HCT116 (cell line): Measurements from ENCODE around the gene PCDHB6. TPM values are rescaled to one million over a fixed set of nuclear protein-coding genes. Genes with fewer than 3 reads are reported as not detected.
"Not testable (repeated sequence)": the region's sequence is repeated elsewhere in the genome, so short reads cannot be mapped to it uniquely, and the experiment has no call there.

Source experiments
- ATAC-seq: fragments of 200-7000 bp; cut with Tn5 transposase; 2 replicates; pipeline ENCODE4 v1.9.1; 2020; ENCODE audit warnings: mild to moderate bottlenecking, moderate library complexity
- BruUV-seq: library from RNA; stranded (reverse); fragments of 400-500 nt; replicated peaks from 2 replicates; lab custom pipeline; 2021; lab: Mats Ljungman, UMichigan
- CTCF ChIA-PET: fragments of 300-600 bp; sonication (Branson Sonifier 250); formaldehyde crosslinking; loops from one replicate; lab custom pipeline; 2021; ENCODE audit warnings: antibody characterized with exemption; lab: Charles Lee
- POLR2A ChIA-PET: fragments of 300-600, 350-600 bp; sonication (Branson Sonifier 250); formaldehyde crosslinking; loops from one replicate; lab custom pipeline; 2021; ENCODE audit warnings: antibody characterized with exemption; lab: Charles Lee
- RAD21 ChIA-PET, 2 experiments: fragments of 300-600 bp; sonication (Branson Sonifier 250); formaldehyde crosslinking; loops; one replicate each; lab custom pipeline; 2023; ENCODE audit warnings: low total read pairs in 2 of 2; ENCODE audit not compliant: uncharacterized antibody in 2 of 2, unreplicated experiment in 2 of 2, low non-redundant PET in 1 of 2; lab: Charles Lee
- DNase-seq: peaks from one replicate; pipeline ENCODE4 v3.0.0-alpha.2; 2010; ENCODE audit warnings: low read depth, low spot score
- H2AFZ ChIP-seq: fragments of 200-600 bp; shearing (Covaris generic), sonication (generic); 2 replicates; pipeline ENCODE4 v1.6.1; 2017; ENCODE audit warnings: low read depth, mixed run types, mixed read lengths, antibody characterized with exemption, low read length; ENCODE audit not compliant: poor library complexity, severe bottlenecking
- H3K27ac ChIP-seq: 2 replicates; pipeline ENCODE4 v1.5.1; 2012; ENCODE audit warnings: low read depth, low read length
- H3K27me3 ChIP-seq: fragments of 200-600 bp; sonication (generic); 2 replicates; pipeline ENCODE4 v1.6.1; 2016; ENCODE audit warnings: mixed run types, low read length, mixed read lengths; ENCODE audit not compliant: insufficient read depth
- H3K36me3 ChIP-seq, 2 experiments: fragments of 200-500 bp in 1 of 2; fragments of 200-600 bp in 1 of 2; sonication (Bioruptor generic) in 1 of 2; sonication (generic) in 1 of 2; 2 replicates each; pipeline versions ENCODE4 v1.5.1 to v1.6.1; 2014 to 2016; ENCODE audit warnings: low read length in 2 of 2, inconsistent platforms in 1 of 2, mixed read lengths in 1 of 2, mixed run types in 1 of 2; ENCODE audit not compliant: insufficient read depth in 2 of 2, control insufficient read depth in 1 of 2
- H3K4me1 ChIP-seq, 2 experiments: fragments of 200-600 bp in 1 of 2; sonication (generic) in 1 of 2; 2 replicates each; pipeline versions ENCODE4 v1.5.1 to v1.6.1; 2012 to 2017; ENCODE audit warnings: low read length in 2 of 2, inconsistent platforms in 1 of 2, mild to moderate bottlenecking in 1 of 2, mixed read lengths in 1 of 2, mixed run types in 1 of 2, moderate library complexity in 1 of 2; ENCODE audit not compliant: insufficient read depth in 2 of 2, control insufficient read depth in 1 of 2
- H3K4me2 ChIP-seq: fragments of 200-600 bp; sonication (generic); 2 replicates; pipeline ENCODE4 v1.6.1; 2017; ENCODE audit warnings: mixed run types, low read length, mixed read lengths
- H3K4me3 ChIP-seq, 2 experiments: fragments of 200-600 bp in 1 of 2; sonication (generic) in 1 of 2; replicated peaks in 1 of 2; 2 replicates each; pipeline ENCODE4 v1.5.1; 2011 to 2016; ENCODE audit warnings: low read length in 2 of 2, control low read depth in 1 of 2, low read depth in 1 of 2, mild to moderate bottlenecking in 1 of 2, mixed read lengths in 1 of 2, mixed run types in 1 of 2
- H3K79me2 ChIP-seq: fragments of 200-600 bp; sonication (generic); 2 replicates; pipeline ENCODE4 v1.6.1; 2017; ENCODE audit warnings: mild to moderate bottlenecking, mixed run types, low read length, moderate library complexity, mixed read lengths; ENCODE audit not compliant: insufficient read depth
- H3K9ac ChIP-seq: fragments of 200-600 bp; sonication (generic); 2 replicates; pipeline ENCODE4 v1.6.1; 2016; ENCODE audit warnings: low read length, mixed read lengths
- H3K9me2 ChIP-seq: fragments of 200-600 bp; sonication (generic), shearing (Covaris generic); 2 replicates; pipeline ENCODE4 v1.6.1; 2017; ENCODE audit warnings: mixed run types, mild to moderate bottlenecking, moderate library complexity; ENCODE audit not compliant: insufficient read depth
- H3K9me3 ChIP-seq, 2 experiments: fragments of 200-500 bp in 1 of 2; fragments of 200-600 bp in 1 of 2; sonication (Bioruptor generic) in 1 of 2; sonication (generic) in 1 of 2; 2 replicates each; pipeline ENCODE4 v1.6.1; 2014 to 2017; ENCODE audit warnings: low read length in 2 of 2, mixed read lengths in 2 of 2, inconsistent platforms in 1 of 2, low read depth in 1 of 2, mild to moderate bottlenecking in 1 of 2, mixed run types in 1 of 2, moderate library complexity in 1 of 2; ENCODE audit not compliant: control insufficient read depth in 1 of 2, insufficient read depth in 1 of 2
- H4K20me1 ChIP-seq: fragments of 200-600 bp; sonication (generic), shearing (Covaris generic); 2 replicates; pipeline ENCODE4 v1.6.1; 2017; ENCODE audit warnings: mixed run types, mild to moderate bottlenecking, moderate library complexity; ENCODE audit not compliant: insufficient read depth
- intact Hi-C: fragments of 100-400 bp; cut with micrococcal nuclease; formaldehyde crosslinking; loops from 2 replicates; pipeline ENCODE4 v1.10.0; 2022
- total RNA-seq: library from RNA; stranded (reverse); gene quantifications from one replicate; pipeline ENCODE4 v1.2.1, GENCODE V29; 2021; ENCODE audit not compliant: unreplicated experiment

The PCDHB6 gene
- total RNA-seq, 1 experiment from 2014 or later = not detected

DNA sequence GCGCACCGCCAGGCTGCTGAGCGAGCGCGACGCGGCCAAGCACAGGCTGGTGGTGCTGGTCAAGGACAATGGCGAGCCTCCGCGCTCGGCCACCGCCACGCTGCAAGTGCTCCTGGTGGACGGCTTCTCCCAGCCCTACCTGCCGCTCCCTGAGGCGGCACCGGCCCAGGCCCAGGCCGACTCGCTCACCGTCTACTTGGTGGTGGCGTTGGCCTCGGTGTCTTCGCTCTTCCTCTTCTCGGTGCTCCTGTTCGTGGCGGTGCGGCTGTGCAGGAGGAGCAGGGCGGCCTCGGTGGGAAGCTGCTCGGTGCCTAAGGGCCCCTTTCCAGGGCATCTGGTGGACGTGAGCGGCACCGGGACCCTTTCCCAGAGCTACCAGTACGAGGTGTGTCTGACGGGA is 51.8 kb downstream of the PCDHB6 start:
- intact Hi-C loops, RAD21 ChIA-PET, H4K20me1 ChIP-seq, H3K27ac ChIP-seq, H3K79me2 ChIP-seq, DNase-seq, H3K27me3 ChIP-seq, H2AFZ ChIP-seq, H3K4me1 ChIP-seq, POLR2A ChIA-PET, H3K9ac ChIP-seq, H3K36me3 ChIP-seq, H3K9me2 ChIP-seq, H3K4me2 ChIP-seq, BruUV-seq, H3K4me3 ChIP-seq, ATAC-seq, CTCF ChIA-PET: not testable (repeated sequence)
- H3K9me3 ChIP-seq = peaks cover 0 to 11% of the 10 kb centered on the region in 2 experiments; a peak in 3 of 4 replicates

Other genes starting within 250 kb of the PCDHB6 start
- 1.0 TPM for gene PCDHAC1, start 223.8 kb upstream of the PCDHB6 start, total RNA-seq
- 3.2 TPM for gene PCDHAC2, start 183.6 kb upstream of the PCDHB6 start, total RNA-seq
- gene PCDHB1, start 98.7 kb upstream of the PCDHB6 start, total RNA-seq = not detected
- not detected for gene PCDHB2, start 55.4 kb upstream of the PCDHB6 start, total RNA-seq
- 0.10 TPM for gene PCDHB3, start 49.6 kb upstream of the PCDHB6 start, total RNA-seq
- gene PCDHB4, start 28.2 kb upstream of the PCDHB6 start, total RNA-seq = not detected
- not detected for gene PCDHB5, start 14.9 kb upstream of the PCDHB6 start, total RNA-seq
- gene PCDHB7, start 22.6 kb downstream of the PCDHB6 start, total RNA-seq = not detected
- gene PCDHB8, start 27.7 kb downstream of the PCDHB6 start, total RNA-seq = not detected
- not detected for gene PCDHB16, start 32.3 kb downstream of the PCDHB6 start, total RNA-seq
- gene PCDHB9, start 37.1 kb downstream of the PCDHB6 start, total RNA-seq = 0.07 TPM
- not detected for gene PCDHB10, start 42.3 kb downstream of the PCDHB6 start, total RNA-seq
- 0.07 TPM for gene PCDHB11, start 49.6 kb downstream of the PCDHB6 start, total RNA-seq
- not detected for gene PCDHB12, start 58.7 kb downstream of the PCDHB6 start, total RNA-seq
- 0.22 TPM for gene PCDHB13, start 63.9 kb downstream of the PCDHB6 start, total RNA-seq
- gene PCDHB14, start 73.3 kb downstream of the PCDHB6 start, total RNA-seq = 0.27 TPM
- gene PCDHB15, start 95.3 kb downstream of the PCDHB6 start, total RNA-seq = 0.07 TPM
- gene SLC25A2, start 154.0 kb downstream of the PCDHB6 start, total RNA-seq = 0.42 TPM
- gene TAF7, start 170.7 kb downstream of the PCDHB6 start, total RNA-seq = 40.9 TPM
- gene PCDHGA1, start 180.5 kb downstream of the PCDHB6 start, total RNA-seq = 0.05 TPM
- not detected for gene PCDHGA2, start 188.7 kb downstream of the PCDHB6 start, total RNA-seq
- gene PCDHGA3, start 193.8 kb downstream of the PCDHB6 start, total RNA-seq = not detected
- 0.15 TPM for gene PCDHGB1, start 200.0 kb downstream of the PCDHB6 start, total RNA-seq
- gene PCDHGA4, start 205.0 kb downstream of the PCDHB6 start, total RNA-seq = not detected
- 0.34 TPM for gene PCDHGB2, start 209.9 kb downstream of the PCDHB6 start, total RNA-seq
- gene PCDHGA5, start 214.1 kb downstream of the PCDHB6 start, total RNA-seq = 0.05 TPM
- gene PCDHGB3, start 220.2 kb downstream of the PCDHB6 start, total RNA-seq = 0.10 TPM
- gene PCDHGA6, start 223.8 kb downstream of the PCDHB6 start, total RNA-seq = 0.07 TPM
- gene PCDHGA7, start 232.7 kb downstream of the PCDHB6 start, total RNA-seq = not detected
- not detected for gene PCDHGB4, start 237.6 kb downstream of the PCDHB6 start, total RNA-seq
- gene PCDHGA8, start 242.6 kb downstream of the PCDHB6 start, total RNA-seq = not detected
- gene PCDHGB5, start 247.9 kb downstream of the PCDHB6 start, total RNA-seq = 0.15 TPM